Breast epithelium (tissue), 3 donors: ENCODE measurements around the gene RAPGEF1.

Source experiments
- POLR2A ChIP-seq: fragments of 450-650 bp; IDR thresholded peaks from one replicate; pipeline ENCODE4 v1.6.1; 2016; ENCODE audit warnings: antibody characterized with exemption, mild to moderate bottlenecking, moderate library complexity
- POLR2AphosphoS5 ChIP-seq, 3 donors: sonication (generic); formaldehyde crosslinking; IDR thresholded peaks; one replicate each; pipeline ENCODE4 v1.6.1; 2017; ENCODE audit warnings: antibody characterized with exemption in 3 of 3

- TF ChIP-seq POLR2A (no peak), POLR2AphosphoS5 (IDR thresholded peaks at IDR 0.05) (no peak)
Measured at GRCh38 chr9:131731237-131731636, 8.6 kb downstream of the RAPGEF1 start.
